OCI-LY1 (cell line): ENCODE measurements around the gene BCL2.

ENCODE experiments used
- H2AFZ ChIP-seq: fragments of 200-600 bp; sonication (generic), shearing (Covaris generic); 2 replicates; pipeline ENCODE4 v1.6.0; 2014; ENCODE audit warnings: antibody characterized with exemption, mild to moderate bottlenecking, low read length
- H3F3A ChIP-seq: fragments of 200-600 bp; sonication (generic), shearing (Covaris generic); 2 replicates; pipeline ENCODE4 v1.6.0; 2014; ENCODE audit warnings: mild to moderate bottlenecking, antibody characterized with exemption, low read length, moderate library complexity; ENCODE audit not compliant: insufficient read depth
- H3K27ac ChIP-seq: fragments of 200-600 bp; sonication (generic); 2 replicates; pipeline ENCODE4 v1.5.1; 2014; ENCODE audit warnings: low read length, mixed run types, mild to moderate bottlenecking, low read depth; ENCODE audit not compliant: poor library complexity, severe bottlenecking
- H3K27me3 ChIP-seq: fragments of 200-600 bp; sonication (generic); 2 replicates; pipeline ENCODE4 v1.6.0; 2014; ENCODE audit warnings: antibody characterized with exemption, mild to moderate bottlenecking, low read length, moderate library complexity; ENCODE audit not compliant: insufficient read depth
- H3K36me3 ChIP-seq: fragments of 200-600 bp; sonication (generic); 2 replicates; pipeline ENCODE4 v1.6.1; 2014; ENCODE audit warnings: mild to moderate bottlenecking, antibody characterized with exemption, low read length, moderate library complexity, mixed read lengths; ENCODE audit not compliant: insufficient read depth
- H3K4me1 ChIP-seq: fragments of 200-600 bp; sonication (generic); 2 replicates; pipeline ENCODE4 v1.5.1; 2014; ENCODE audit warnings: mild to moderate bottlenecking, low read length, moderate library complexity; ENCODE audit not compliant: insufficient read depth, severe bottlenecking
- H3K4me2 ChIP-seq: fragments of 200-600 bp; sonication (generic), shearing (Covaris generic); 2 replicates; pipeline ENCODE4 v1.6.1; 2014; ENCODE audit warnings: low read length
- H3K4me3 ChIP-seq: fragments of 200-600 bp; sonication (generic); 2 replicates; pipeline ENCODE4 v1.5.1; 2014; ENCODE audit warnings: low read length, low read depth, mild to moderate bottlenecking, mixed read lengths; ENCODE audit not compliant: poor library complexity, severe bottlenecking
- H3K79me2 ChIP-seq: fragments of 200-600 bp; shearing (Covaris generic); 2 replicates; pipeline ENCODE4 v1.6.1; 2016; ENCODE audit warnings: mixed run types, low read length, mixed read lengths; ENCODE audit not compliant: insufficient read depth
- H3K9ac ChIP-seq: fragments of 200-600 bp; sonication (generic), shearing (Covaris generic); 2 replicates; pipeline ENCODE4 v1.6.1; 2014; ENCODE audit warnings: mild to moderate bottlenecking, low read length, mixed read lengths
- H3K9me2 ChIP-seq: fragments of 200-600 bp; sonication (generic), shearing (Covaris generic); 2 replicates; pipeline ENCODE4 v1.6.1; 2014; ENCODE audit warnings: low read depth, mild to moderate bottlenecking, low read length, mixed read lengths
- H3K9me3 ChIP-seq: fragments of 200-600 bp; shearing (Covaris generic); 2 replicates; pipeline ENCODE4 v1.6.1; 2014; ENCODE audit warnings: low read length, mixed read lengths
- H4K20me1 ChIP-seq: fragments of 200-600 bp; sonication (generic), shearing (Covaris generic); 2 replicates; pipeline ENCODE4 v1.6.0; 2016; ENCODE audit warnings: mild to moderate bottlenecking, low read length; ENCODE audit not compliant: insufficient read depth
- CTCF ChIP-seq: fragments of 200-600 bp; sonication (generic), shearing (Covaris generic); IDR thresholded peaks from 2 replicates; pipeline ENCODE4 v1.5.1; 2017; ENCODE audit warnings: mild to moderate bottlenecking, antibody characterized with exemption, low read length, moderate library complexity, mixed read lengths
- EZH2 ChIP-seq: fragments of 200-600 bp; sonication (generic), shearing (Covaris generic); IDR thresholded peaks from 2 replicates; pipeline ENCODE4 v1.8.0; 2017; ENCODE audit warnings: borderline replicate concordance, mixed run types, mild to moderate bottlenecking, antibody characterized with exemption, low read length, moderate library complexity, mixed read lengths

BCL2 gene

GRCh38 chr18:63186520-63187222 is 132.9 kb downstream of the BCL2 start:
- Histone ChIP-seq H3K4me3 (no peak overlapping the region), H3K9me2 (no peaks in the 10 kb centered on the region), H3K27ac (peak overlapping the region; percentile 30), H3F3A (no peaks in the 10 kb centered on the region), H3K4me2 (no peak overlapping the region), H3K9me3 (no peaks in the 10 kb centered on the region), H3K9ac (no peak overlapping the region), H3K79me2 (peaks cover 80% of the 10 kb centered on the region), H3K4me1 (peaks cover 86% of the 10 kb centered on the region), H2AFZ (no peak overlapping the region), H4K20me1 (no peaks in the 10 kb centered on the region), H3K27me3 (no peaks in the 10 kb centered on the region), H3K36me3 (peaks cover 75% of the 10 kb centered on the region)
- TF ChIP-seq EZH2: no peak
- TF ChIP-seq CTCF: no peak

GRCh38 chr18:63185984-63186383 is 133.6 kb downstream of the BCL2 start:
- no peak overlapping the region for H3K27ac ChIP-seq
- H2AFZ ChIP-seq: no peak overlapping the region
- H3K79me2 ChIP-seq: peaks cover 84% of the 10 kb centered on the region
- H3K9me2 ChIP-seq: no peaks in the 10 kb centered on the region
- no peaks in the 10 kb centered on the region for H3K27me3 ChIP-seq
- H4K20me1 ChIP-seq: no peaks in the 10 kb centered on the region
- peaks cover 93% of the 10 kb centered on the region for H3K4me1 ChIP-seq
- H3K9me3 ChIP-seq: no peaks in the 10 kb centered on the region
- no peaks in the 10 kb centered on the region for H3F3A ChIP-seq
- TF ChIP-seq EZH2 (no peak), CTCF (no peak)
- no peak overlapping the region for H3K4me2 ChIP-seq
- peaks cover 82% of the 10 kb centered on the region for H3K36me3 ChIP-seq
- no peak overlapping the region for H3K9ac ChIP-seq
- H3K4me3 ChIP-seq: no peak overlapping the region

GRCh38 chr18:63183952-63184770 is 135.4 kb downstream of the BCL2 start:
- Histone ChIP-seq H3K27ac (peak overlapping the region; percentile 36), H2AFZ (no peak overlapping the region), H3K79me2 (peaks cover 87% of the 10 kb centered on the region), H3K27me3 (no peaks in the 10 kb centered on the region), H3K9ac (no peak overlapping the region), H4K20me1 (no peaks in the 10 kb centered on the region), H3K36me3 (peaks cover 92% of the 10 kb centered on the region), H3F3A (no peaks in the 10 kb centered on the region), H3K4me3 (no peak overlapping the region), H3K9me3 (no peaks in the 10 kb centered on the region), H3K4me2 (no peak overlapping the region; the same call in 1 of the 2 replicates), H3K4me1 (peaks cover 92% of the 10 kb centered on the region), H3K9me2 (no peaks in the 10 kb centered on the region)
- TF ChIP-seq EZH2: no peak
- no peak for TF ChIP-seq CTCF
